Fibroblast of skin of abdomen (primary cell): ENCODE data around the gene ETS2.
A peak's percentile ranks its signal among the peaks of the same experiment; 100 is the strongest.
"Not testable (repeated sequence)": the region's sequence is repeated elsewhere in the genome, so short reads cannot be mapped to it uniquely, and the experiment has no call there.

Source experiments
- DNase-seq: peaks from one replicate; pipeline ENCODE4 v3.0.0-alpha.2; 2013

Gene ETS2

DNA sequence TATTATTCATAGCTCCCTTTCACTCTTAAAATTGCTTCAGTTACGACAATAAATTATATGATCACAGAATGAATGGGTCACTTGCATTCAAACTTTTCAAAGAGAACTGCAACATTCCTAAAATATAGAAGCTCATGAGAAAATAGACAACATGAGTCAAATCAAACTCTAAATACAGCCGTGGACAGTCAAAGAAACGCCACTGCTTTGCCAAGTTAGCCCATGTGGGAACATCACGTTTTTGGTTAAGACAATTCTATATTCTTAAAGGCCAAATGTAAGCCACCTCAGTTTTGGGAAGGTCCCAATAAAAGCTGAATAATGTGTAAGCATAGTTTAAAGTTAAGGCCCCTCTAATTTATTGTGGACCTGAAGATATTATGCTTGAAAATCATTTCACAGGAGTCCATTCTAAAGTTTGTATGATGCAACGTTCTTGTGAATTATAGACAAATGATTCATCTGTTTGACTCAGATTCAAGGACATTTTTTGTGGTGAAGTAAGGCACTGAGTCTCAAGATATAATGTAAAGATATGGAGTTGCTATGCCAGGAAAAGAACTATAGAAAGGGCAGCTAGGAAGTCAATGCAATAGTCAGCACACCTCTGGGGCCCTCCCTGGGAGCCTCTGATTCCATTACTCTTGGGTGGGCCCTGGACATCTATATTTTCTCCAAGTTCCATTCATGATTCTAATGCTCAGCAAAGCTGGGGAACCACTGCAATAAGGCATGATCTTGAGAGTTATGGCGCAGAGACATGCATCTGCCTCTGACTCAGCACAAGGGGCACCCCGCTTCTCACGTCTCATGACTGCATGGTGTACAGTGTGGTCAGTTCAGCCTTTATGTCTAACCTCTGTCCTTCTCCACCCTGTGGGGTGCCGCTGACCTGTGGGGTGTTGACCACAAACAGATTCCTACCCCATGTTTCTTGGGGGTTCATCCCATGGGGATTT, 33.9 kb downstream of the ETS2 start:
- peak; percentile 97 for DNase-seq

DNA sequence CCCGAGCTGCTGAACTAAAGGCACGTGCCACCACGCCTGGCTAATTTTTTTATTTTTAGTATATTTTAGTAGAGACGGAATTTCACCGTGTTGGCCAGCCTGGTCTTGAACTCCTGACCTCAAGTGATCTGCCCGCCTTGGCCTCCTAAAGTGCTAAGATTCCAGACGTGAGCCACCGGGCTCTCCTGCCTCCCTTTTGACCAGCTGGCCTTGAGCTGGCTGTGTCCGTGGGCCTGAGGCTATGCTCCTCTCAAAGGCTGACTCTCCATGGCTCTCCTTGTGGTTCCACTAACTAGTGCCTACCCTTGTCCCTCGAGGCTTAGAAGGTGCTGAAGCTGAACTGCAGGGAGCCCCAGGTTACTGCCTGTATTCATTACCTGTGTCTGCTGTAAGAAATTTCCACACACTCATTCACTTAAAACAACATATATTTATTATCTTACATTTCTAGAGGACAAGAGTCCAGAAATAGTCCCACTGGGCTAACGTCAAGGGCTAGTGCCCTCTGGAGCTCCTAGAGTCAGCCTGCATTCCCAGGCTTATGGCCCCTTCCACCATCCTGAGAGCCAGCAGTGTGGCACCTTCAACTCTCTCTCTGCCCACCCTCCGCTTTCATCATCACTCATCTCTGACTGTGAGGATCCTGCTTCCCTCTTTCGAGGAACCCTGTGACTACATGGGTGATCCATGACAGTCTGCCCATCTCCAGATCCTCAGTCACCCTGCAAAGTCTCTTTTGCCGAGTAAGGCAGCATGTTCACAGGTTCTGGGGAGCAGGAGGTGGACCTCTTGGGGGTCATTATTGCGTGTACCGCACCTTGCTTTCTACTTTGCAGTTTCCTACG, 34.9 kb downstream of the ETS2 start:
- no peak for DNase-seq

DNA sequence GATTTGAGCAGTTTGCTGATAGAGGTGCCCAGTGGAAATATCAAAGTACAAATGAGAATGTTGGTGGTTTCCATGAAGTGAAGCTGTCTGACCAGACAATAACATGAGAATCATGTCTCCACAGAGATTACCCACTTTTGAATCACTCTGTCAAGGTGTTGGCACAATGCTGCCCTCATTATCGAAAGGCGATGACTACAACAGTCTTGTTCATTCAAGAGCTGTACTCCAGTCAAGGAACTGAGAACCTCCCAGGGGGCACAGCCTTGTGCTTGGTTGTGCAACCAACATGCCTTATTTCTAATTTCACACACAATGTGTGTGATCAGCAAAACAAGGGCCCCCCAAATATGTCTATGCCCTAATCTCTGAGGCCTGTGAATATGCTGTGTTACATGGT, 35.7 kb downstream of the ETS2 start:
- no peak for DNase-seq

GRCh38 chr21:38842079-38842478, 36.4 kb downstream of the ETS2 start:
- DNase-seq, result no peak

DNA sequence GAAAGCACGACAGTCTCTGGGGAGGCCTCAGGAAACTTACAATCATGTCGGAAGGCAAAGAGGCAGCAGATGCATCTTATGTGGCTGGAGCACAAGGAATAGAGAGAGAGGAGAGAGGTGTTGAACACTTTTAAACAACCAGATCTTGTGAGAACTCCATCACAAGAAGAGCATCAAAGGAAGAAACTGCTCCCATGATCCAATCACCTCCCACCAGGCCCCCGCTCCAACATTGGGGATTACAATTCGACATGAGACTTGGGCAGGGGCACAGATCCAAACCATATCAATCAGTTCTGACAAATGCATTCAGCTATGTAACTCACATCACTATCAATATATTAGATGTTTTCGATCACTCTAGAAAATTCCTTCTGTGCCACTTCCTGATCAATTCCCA, 37.6 kb downstream of the ETS2 start:
- DNase-seq, result no peak

DNA sequence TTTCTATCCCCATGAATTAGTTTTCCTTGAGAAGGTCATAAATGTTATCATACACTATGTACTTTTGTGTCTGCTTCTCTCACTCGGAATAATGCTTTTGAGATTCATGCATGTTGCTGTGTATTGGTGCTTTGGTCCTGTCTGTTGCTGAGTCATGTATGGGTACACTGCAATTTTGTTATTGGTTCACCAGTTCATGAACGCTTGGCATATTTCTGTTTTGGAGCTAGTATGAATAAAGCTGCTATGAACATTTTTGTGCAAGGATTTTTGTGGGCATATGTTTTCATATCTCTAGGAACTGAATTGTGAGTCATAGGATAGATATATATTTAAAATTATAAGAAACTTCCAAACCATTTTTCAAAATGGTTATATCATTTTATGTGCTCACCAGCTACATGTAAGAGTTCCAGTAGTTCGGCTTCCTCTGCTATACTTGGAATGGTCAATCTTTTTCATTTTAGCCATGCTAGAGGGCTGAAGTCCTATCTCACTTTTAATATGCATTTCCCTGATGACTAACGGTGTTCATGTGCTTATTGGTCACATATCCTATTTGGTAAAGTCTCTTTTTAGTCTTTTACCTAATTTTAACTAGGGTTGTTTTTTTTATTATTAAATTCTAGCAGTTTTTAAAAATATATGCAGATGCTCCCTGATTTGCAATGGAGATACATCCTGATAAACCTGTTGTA, 38.2 kb downstream of the ETS2 start:
- DNase-seq, result peak; percentile 86

- DNase-seq, result not testable (repeated sequence)
Measured at GRCh38 chr21:38845374-38845773, 39.6 kb downstream of the ETS2 start.

DNA sequence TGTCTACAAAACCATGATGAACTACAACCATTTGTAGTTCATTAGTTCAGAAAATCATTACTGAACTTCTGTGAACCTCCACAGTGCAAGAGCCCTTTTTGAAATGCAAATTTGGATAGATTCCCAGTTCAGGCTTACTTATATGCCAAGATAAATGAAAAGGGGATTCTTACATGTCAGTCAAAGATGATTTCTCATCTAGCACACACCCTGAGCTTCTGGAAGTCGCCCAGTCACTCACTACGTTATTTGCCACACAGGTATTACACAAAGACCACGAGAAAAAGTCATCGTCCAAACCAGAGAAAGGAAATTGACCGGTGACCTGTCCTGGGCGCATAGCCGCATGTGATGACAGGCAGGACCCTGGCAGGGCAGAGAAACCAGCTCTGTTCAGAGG, 41.8 kb downstream of the ETS2 start:
- peak; percentile 73 for DNase-seq

GRCh38 chr21:38848187-38848609, 42.5 kb downstream of the ETS2 start:
- DNase-seq, result peak; percentile 66

DNA sequence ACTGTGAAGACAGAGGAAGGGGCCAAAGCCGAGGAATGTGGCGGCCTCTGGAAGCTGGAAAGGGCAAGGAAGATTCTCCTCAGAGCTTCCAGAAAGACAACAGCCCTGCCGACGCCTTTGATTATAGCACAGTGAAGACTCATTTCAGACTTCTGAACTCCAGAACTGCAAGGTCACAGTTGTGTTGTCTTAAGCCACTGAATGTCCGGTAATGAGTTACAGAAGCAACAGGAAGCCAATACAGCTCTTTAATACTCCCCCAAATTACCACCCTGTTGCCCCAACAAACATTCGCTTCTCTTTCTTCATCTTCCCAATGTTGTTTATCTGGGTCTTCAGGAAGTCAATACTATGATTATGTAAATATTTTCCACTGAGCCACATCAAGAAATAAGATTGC, 44.0 kb downstream of the ETS2 start:
- DNase-seq, result no peak

GRCh38 chr21:38850277-38850951, 44.7 kb downstream of the ETS2 start:
- no peak for DNase-seq

DNA sequence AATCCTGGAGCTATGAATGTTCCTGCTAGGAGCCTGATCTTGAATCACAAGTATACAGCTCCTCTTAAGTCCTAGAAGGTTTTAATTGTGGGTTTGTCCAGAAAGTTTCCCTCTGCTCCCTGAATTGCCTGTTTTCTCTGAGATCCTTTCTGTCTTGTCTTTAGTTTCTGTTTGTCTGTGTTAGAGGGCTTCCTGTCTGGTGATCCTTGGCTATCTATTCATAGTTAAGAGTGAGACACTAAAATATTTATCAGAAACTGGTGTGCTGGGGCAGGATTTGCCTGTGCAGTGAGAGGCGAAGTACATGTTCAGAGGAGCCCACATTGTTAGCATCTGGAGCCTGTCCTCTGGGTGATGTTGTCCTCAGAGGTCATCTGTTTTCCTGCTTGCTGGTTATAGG, 45.4 kb downstream of the ETS2 start:
- DNase-seq, result no peak

DNA sequence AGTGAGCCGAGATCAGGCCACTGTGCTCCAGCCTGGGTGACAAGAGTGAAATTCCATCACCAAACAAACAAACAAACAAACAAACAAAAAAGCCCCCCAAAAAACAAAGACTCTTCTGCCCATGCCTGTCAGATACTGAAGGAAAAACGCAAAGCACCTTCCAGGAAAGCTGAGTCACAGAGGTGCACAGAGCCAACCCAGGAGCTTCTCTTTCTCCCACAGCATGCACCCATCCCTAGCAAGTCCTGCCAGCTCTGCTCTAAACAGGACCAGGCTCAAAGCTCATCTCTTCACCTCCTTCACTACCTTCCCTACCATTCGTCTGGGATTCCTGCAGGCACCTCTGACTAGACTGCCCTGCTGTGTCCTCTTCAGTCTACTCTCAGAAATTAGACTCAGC, 46.5 kb downstream of the ETS2 start:
- no peak for DNase-seq

GRCh38 chr21:38852708-38853107, 47.0 kb downstream of the ETS2 start:
- DNase-seq, result no peak

DNA sequence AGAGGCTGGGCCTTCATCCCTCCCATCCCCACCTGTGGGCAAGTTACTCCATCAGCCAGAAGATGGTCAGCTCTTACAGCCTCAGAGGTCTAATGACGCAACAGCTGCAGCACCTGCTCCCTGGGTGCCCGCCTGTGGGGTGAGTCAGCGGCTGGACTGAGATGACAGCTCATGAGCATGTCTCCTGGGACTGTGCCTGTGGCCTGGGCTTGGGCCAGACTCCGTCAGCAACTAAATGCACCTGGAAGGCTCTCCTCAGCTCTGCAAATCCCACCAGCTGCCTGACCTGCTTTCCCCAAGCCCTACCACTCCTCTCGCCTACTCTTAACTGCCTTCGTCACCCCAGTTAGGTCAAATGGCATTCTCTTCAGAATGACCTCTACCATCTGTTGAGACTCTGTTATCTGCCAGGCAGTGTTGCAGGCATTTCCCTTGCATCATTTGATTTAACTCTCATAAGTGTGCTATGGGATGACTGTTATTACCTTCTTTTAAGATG, 47.7 kb downstream of the ETS2 start:
- peak; percentile 85 for DNase-seq

DNA sequence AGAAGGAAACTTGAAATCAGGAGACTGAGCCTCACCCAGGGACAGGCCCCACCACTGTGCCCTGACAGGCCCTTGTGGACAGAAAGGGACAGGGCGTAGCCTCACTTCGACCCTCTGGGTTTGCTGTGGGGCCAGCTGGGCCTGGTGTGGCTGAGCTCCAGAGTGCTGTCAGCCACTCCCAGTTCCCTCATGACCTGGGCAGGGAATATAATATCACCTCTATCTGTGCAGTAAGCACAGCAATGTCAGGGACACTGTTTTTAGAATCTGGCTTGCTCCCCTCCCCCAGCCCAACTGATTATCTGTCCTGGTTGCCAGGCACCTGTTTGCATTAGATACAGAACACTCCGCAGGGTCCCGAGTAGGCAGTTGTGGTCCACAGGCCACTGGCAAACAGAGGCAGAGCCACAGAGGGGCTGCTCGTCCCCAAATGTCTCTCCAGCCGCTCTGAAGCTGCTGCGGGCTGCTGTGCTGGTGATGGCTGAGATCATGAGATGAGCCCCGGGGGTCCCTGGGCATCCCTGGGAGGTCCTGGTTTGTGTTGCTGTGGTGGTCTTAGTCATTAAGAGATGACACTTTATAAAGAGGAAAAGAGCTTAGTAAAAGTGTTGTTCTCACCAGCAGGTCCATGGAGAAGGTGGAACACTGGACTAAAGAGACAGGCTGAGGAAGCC, 51.6 kb downstream of the ETS2 start:
- no peak for DNase-seq

DNA sequence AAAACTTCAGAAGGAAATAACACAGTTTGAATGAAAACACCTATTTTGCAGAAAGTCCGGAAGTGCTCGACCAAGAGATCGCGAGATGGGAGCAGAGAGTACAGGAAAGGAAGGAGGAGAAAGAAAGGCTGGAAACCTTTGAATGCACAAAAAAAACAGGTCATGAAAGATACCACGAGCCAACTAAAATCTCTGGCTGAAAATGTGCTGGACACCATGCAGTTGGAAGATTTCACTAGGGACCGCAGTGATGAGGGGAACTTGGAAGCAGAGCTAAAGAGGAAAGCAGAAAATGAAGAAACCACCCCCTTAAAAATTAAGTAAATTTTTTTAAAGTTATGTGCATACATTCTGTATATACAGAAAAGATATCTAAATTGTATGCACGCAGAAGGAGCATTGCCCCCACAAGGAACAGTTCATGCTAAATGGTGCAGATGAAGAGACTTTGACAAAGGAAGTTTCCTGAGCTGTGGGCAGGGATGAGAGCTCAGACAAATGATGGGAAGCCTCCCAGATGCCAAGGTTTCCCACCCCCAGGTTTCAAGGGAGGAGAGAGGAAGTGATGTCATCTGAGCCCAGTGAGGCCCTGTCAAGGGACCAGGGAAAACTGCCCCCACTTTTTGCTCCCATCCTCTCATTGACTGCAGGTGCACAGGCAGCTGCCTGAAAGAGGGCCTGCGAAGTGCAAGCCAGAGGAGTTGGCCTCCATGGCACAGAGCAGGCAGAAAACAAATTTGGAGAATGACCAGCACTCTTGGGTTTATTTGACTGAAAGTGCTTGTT, 52.5 kb downstream of the ETS2 start:
- no peak for DNase-seq

GRCh38 chr21:38858812-38859205, 53.1 kb downstream of the ETS2 start:
- no peak for DNase-seq

DNA sequence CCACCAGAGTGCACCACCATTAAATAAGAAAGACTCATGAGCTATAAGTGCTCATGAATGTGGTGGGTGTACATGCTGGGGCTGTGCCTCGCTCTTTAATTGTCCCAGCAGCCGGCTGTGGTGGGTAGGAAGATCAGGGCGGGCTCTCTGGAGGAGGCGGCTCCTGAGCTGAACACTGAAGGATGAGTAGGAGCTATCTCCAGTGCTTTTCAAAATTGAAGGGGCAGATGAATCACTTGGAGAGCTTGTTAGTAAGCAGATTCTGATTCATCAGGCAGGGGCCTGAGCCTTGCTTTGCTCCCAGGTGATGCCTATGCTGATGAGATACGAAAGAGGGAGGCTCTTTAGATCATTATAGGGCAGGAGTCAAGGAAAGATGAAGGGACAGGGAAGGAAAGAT, 54.1 kb downstream of the ETS2 start:
- DNase-seq, result no peak

DNA sequence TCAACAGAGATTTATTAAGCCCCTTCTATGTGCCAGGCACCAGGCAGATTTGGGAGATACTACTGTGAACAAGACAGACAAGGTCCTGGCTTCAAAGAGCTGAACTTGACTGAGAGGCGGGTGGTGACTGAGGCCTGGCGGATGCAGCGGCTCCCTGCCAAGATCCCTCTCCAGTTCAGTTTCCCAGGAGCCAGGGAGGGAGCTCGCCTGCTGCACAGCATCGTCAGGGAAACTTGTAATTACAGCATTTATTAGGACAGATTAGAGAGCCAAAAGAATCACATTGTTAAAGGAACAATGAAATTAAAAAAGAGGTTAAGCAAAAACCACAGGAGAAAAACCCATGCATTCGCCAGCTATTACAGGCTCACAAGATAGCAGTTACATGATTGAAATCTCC, 55.3 kb downstream of the ETS2 start:
- DNase-seq, result peak; percentile 35
